Measurements from ENCODE around the gene WDFY3.

The WDFY3 gene

GRCh38 chr4:84952004-84952403 lies 14.5 kb downstream of the WDFY3 start:
- DNase-seq, result no peak

GRCh38 chr4:84948056-84948455 lies 18.4 kb downstream of the WDFY3 start:
- DNase-seq, result no peak

- DNase-seq, result no peak
Measured at GRCh38 chr4:84944947-84945346, 21.5 kb downstream of the WDFY3 start.

GRCh38 chr4:84940960-84941359 lies 25.5 kb downstream of the WDFY3 start:
- no peak for DNase-seq

GRCh38 chr4:84939113-84939512 lies 27.4 kb downstream of the WDFY3 start:
- DNase-seq, result no peak

GRCh38 chr4:84938316-84938715 lies 28.2 kb downstream of the WDFY3 start:
- no peak for DNase-seq

- no peak for DNase-seq
Measured at GRCh38 chr4:84937381-84937977, 29.0 kb downstream of the WDFY3 start.

GRCh38 chr4:84936123-84936522 lies 30.4 kb downstream of the WDFY3 start:
- no peak for DNase-seq

- DNase-seq, result no peak
Measured at GRCh38 chr4:84932462-84932861, 34.0 kb downstream of the WDFY3 start.

GRCh38 chr4:84931961-84932360 lies 34.5 kb downstream of the WDFY3 start:
- DNase-seq, result no peak

GRCh38 chr4:84931274-84931673 lies 35.2 kb downstream of the WDFY3 start:
- DNase-seq, result no peak

GRCh38 chr4:84928089-84928488 lies 38.4 kb downstream of the WDFY3 start:
- DNase-seq, result no peak

- no peak for DNase-seq
Measured at GRCh38 chr4:84927428-84927827, 39.1 kb downstream of the WDFY3 start.

GRCh38 chr4:84925558-84925957 lies 40.9 kb downstream of the WDFY3 start:
- DNase-seq, result no peak

GRCh38 chr4:84924434-84924833 lies 42.1 kb downstream of the WDFY3 start:
- no peak for DNase-seq

GRCh38 chr4:84920617-84921016 lies 45.9 kb downstream of the WDFY3 start:
- DNase-seq, result no peak

- DNase-seq, result no peak
Measured at GRCh38 chr4:84917869-84918600, 48.5 kb downstream of the WDFY3 start.

GRCh38 chr4:84917086-84917821 lies 49.2 kb downstream of the WDFY3 start:
- no peak for DNase-seq

GRCh38 chr4:84916227-84916626 lies 50.3 kb downstream of the WDFY3 start:
- no peak for DNase-seq

- DNase-seq, result no peak
Measured at GRCh38 chr4:84915396-84915780, 51.1 kb downstream of the WDFY3 start.

- DNase-seq, result no peak
Measured at GRCh38 chr4:84914686-84915395, 51.6 kb downstream of the WDFY3 start.

- DNase-seq, result no peak
Measured at GRCh38 chr4:84913176-84913575, 53.3 kb downstream of the WDFY3 start.

- no peak for DNase-seq
Measured at GRCh38 chr4:84912741-84913140, 53.7 kb downstream of the WDFY3 start.

- DNase-seq, result no peak
Measured at GRCh38 chr4:84908876-84909275, 57.6 kb downstream of the WDFY3 start.
